ENCODE results near the gene PPP6R2.

GRCh38 chr22:50396751-50397370 is 53.7 kb downstream of the PPP6R2 start:
- TF ChIP-seq CTCF (conservative IDR thresholded peaks at IDR 0.05 in 1 of 2, IDR thresholded peaks at IDR 0.05 in 1 of 2; ENCODE audit: extremely low read depth in 1 of 2, insufficient read depth in 1 of 2, low read depth in 1 of 2, low read length in 2 of 2) (no peak), EZH2 (IDR thresholded peaks at IDR 0.05; ENCODE audit: borderline replicate concordance, low read length) (no peak)
